Measurements from ENCODE around the gene TNFRSF4. TPM values are rescaled to one million over a fixed set of nuclear protein-coding genes. Genes with fewer than 3 reads are reported as not detected.

The TNFRSF4 gene
- total and polyA plus RNA-seq, 9 of the 15 experiments (the other 6 are each of a cell fraction or from before 2014, with no cell fraction given): 0.07 to 0.44 (median 0.19) TPM; not detected in 5

DNA sequence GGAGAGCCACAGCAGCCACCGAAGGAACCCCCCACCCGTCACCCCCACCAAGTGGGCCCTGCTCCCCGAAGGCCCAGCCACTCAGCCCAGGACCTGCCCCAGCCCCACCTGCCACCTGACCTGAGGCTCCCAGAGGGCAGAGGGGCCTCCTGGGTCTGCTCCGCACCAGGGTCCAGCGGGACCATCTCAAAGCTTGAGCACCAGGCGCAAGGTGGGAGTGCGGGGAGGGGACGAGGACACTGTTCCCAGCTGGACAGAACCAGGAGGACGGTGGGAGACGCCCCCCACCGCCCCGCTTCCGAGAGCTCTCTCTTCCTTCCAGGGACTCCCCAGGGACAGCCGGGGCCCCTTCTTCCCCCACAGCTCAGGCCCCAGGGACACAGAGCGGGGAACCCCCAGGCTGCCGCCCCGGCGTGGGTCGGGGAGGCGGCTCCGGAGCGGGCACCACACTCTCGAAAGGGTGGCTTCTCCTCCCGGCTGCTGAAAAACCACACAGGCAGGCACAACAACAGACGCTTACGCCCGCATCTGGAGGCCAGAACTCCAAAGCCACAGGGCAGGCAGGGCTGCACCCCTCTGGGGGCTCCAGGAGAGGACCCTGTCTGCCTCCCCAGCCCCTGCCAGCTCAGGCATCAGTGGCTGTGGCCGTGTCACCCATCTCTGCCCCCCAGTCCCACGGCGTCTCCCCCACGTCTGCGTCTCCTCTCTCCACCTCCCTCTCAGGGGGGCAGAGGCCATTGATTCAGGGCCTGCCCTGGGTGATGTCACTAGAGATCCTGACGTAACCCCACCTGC, 42.2 kb downstream of the TNFRSF4 start:
- Histone ChIP-seq H3K4me1 (replicated peaks in 1 of 2; ENCODE audit: control insufficient read depth in 2 of 2, insufficient read depth in 2 of 2, low read length in 2 of 2) (peaks cover 0 to 79% of the 10 kb centered on the region in 2 experiments; a peak in 2 of 5 replicates), H3K4me2 (ENCODE audit: insufficient read depth, low read length) (no peak overlapping the region), H3K27ac (ENCODE audit: extremely low read depth, low read depth, low read length) (no peak overlapping the region), H3K9ac (ENCODE audit: insufficient read depth in 1 of 2, low read depth in 2 of 2, low read length in 2 of 2) (peak overlapping the region in 1 of 2 experiments; percentile 71; a peak in 2 of 4 replicates), H2AFZ (ENCODE audit: low read depth, low read length) (no peak overlapping the region), H3K9me3 (replicated peaks; ENCODE audit: control insufficient read depth, insufficient read depth, low read depth, low read length) (0 out of 2 replicates have a peak, but pooled peaks cover 1% of the 10 kb centered on the region), H3K79me2 (ENCODE audit: control insufficient read depth, insufficient read depth, low read length) (no peaks in the 10 kb centered on the region), H4K20me1 (replicated peaks; ENCODE audit: control insufficient read depth, insufficient read depth, low read length) (peaks cover 6% of the 10 kb centered on the region; the same call in 1 of the 2 replicates), H3K27me3 (ENCODE audit: control insufficient read depth in 2 of 2, insufficient read depth in 2 of 2, low read length in 2 of 2) (peaks cover 62 to 88% of the 10 kb centered on the region in 2 experiments), H3K4me3 (no peak overlapping the region), H3K36me3 (ENCODE audit: control insufficient read depth, insufficient read depth, low read length) (no peaks in the 10 kb centered on the region), H3K9me1 (ENCODE audit: control insufficient read depth, insufficient read depth, low read length) (no peaks in the 10 kb centered on the region)
- in situ Hi-C loops (cut with MboI): no loop called here
- peak; percentile 5; the same call in 1 of the 2 replicates for TF ChIP-seq CEBPG (CRISPR knock-in tag; IDR thresholded peaks at IDR 0.05)
- no peak for TF ChIP-seq CEBPG (tag; conservative IDR thresholded peaks at IDR 0.05 in 1 of 2, IDR thresholded peaks at IDR 0.05 in 1 of 2)
- no peak for TF ChIP-seq ZBED1 (IDR thresholded peaks at IDR 0.05)
- 0 out of 4 replicates have a peak, but pooled peaks of 1 of the 2 experiments have one; percentile 51 for TF ChIP-seq FOXA3 (CRISPR knock-in tag; conservative IDR thresholded peaks at IDR 0.05 in 1 of 2, IDR thresholded peaks at IDR 0.05 in 1 of 2)
- DNase-seq (ENCODE audit: extremely low read depth in 1 of 4, low spot score in 3 of 4) (peak in 1 of 4 experiments; percentile 16), ATAC-seq (no peak), FAIRE-seq (no peak)
- intact Hi-C loops (cut with micrococcal nuclease): no loop called here
- ChIA-PET CTCF (ENCODE audit: low intra/inter-chr PET ratio) (no interaction called here), POLR2A (no interaction called here)
- BruUV-seq (replicated peaks): no TSS peak
- 19% methylated on average over 31 of the region's 33 CpGs for WGBS (ENCODE audit: insufficient coverage, low coverage, missing lambda C conversion rate)

Measured in K562 (cell line).